ENCODE data around the gene TLCD2. TPM values are rescaled to one million over a fixed set of nuclear protein-coding genes. Genes with fewer than 3 reads are reported as not detected.

Gene TLCD2
- total and polyA plus RNA-seq, 2 experiments from 2014 or later: 0.70 to 1.4 TPM

- TF ChIP-seq STAT1 (IDR thresholded peaks at IDR 0.05; ENCODE audit: unreplicated experiment) (no peak), NANOG (IDR thresholded peaks at IDR 0.05; ENCODE audit: borderline replicate concordance) (no peak), ZNF462 (CRISPR knock-in tag; IDR thresholded peaks at IDR 0.05) (no peak), CREB1 (CRISPR knock-in tag; IDR thresholded peaks at IDR 0.05; ENCODE audit: low read depth) (no peak)
Observed at GRCh38 chr17:1697681-1698080, 12.5 kb downstream of the TLCD2 start (continued).

- no peaks in the 10 kb centered on the region for H3K79me2 ChIP-seq (replicated peaks; ENCODE audit: insufficient read depth)
- H3K27me3 Mint-ChIP-seq (ENCODE audit: insufficient read depth, low read depth, poor library complexity): peaks cover 13% of the 10 kb centered on the region
- H4K20me1 ChIP-seq (replicated peaks; ENCODE audit: insufficient read depth): no peaks in the 10 kb centered on the region
- no peak overlapping the region for H3K4me3 Mint-ChIP-seq
- no peak for ATAC-seq
- no peak overlapping the region for H3K27ac Mint-ChIP-seq
- peaks cover 25% of the 10 kb centered on the region for H3K9me3 Mint-ChIP-seq
- H3F3A ChIP-seq (replicated peaks; ENCODE audit: low read depth): no peaks in the 10 kb centered on the region
- H2AFZ ChIP-seq: no peak overlapping the region
- H3K9me2 ChIP-seq (ENCODE audit: insufficient read depth): no peaks in the 10 kb centered on the region; the same call in 1 of the 2 replicates
- H3K4me1 Mint-ChIP-seq: no peaks in the 10 kb centered on the region; the same call in 2 of the 3 replicates
- H3K36me3 Mint-ChIP-seq (ENCODE audit: low read depth): peaks cover 12% of the 10 kb centered on the region
- no peaks in the 10 kb centered on the region for H3K4me1 ChIP-seq (ENCODE audit: insufficient read depth)
- no peak for DNase-seq (ENCODE audit: low spot score)
- H3K4me2 ChIP-seq: no peak overlapping the region
- H3K4me3 ChIP-seq: no peak overlapping the region
- H3K27me3 ChIP-seq (ENCODE audit: insufficient read depth): no peaks in the 10 kb centered on the region
- no peak overlapping the region for H3K27ac ChIP-seq (ENCODE audit: low read depth)
- no peaks in the 10 kb centered on the region for H3K36me3 ChIP-seq (ENCODE audit: insufficient read depth)
- TF ChIP-seq ETS1 (IDR thresholded peaks at IDR 0.05) (no peak), ZNF331 (CRISPR knock-in tag; IDR thresholded peaks at IDR 0.05; ENCODE audit: low read depth) (no peak), ZNF114 (CRISPR knock-in tag; IDR thresholded peaks at IDR 0.05) (no peak), NANOG (IDR thresholded peaks at IDR 0.05; ENCODE audit: borderline replicate concordance) (no peak), EZH2 (IDR thresholded peaks at IDR 0.05; ENCODE audit: low read depth, unreplicated experiment) (no peak), CREB1 (CRISPR knock-in tag; IDR thresholded peaks at IDR 0.05; ENCODE audit: low read depth) (no peak)
- TF ChIP-seq, protein P1, sequence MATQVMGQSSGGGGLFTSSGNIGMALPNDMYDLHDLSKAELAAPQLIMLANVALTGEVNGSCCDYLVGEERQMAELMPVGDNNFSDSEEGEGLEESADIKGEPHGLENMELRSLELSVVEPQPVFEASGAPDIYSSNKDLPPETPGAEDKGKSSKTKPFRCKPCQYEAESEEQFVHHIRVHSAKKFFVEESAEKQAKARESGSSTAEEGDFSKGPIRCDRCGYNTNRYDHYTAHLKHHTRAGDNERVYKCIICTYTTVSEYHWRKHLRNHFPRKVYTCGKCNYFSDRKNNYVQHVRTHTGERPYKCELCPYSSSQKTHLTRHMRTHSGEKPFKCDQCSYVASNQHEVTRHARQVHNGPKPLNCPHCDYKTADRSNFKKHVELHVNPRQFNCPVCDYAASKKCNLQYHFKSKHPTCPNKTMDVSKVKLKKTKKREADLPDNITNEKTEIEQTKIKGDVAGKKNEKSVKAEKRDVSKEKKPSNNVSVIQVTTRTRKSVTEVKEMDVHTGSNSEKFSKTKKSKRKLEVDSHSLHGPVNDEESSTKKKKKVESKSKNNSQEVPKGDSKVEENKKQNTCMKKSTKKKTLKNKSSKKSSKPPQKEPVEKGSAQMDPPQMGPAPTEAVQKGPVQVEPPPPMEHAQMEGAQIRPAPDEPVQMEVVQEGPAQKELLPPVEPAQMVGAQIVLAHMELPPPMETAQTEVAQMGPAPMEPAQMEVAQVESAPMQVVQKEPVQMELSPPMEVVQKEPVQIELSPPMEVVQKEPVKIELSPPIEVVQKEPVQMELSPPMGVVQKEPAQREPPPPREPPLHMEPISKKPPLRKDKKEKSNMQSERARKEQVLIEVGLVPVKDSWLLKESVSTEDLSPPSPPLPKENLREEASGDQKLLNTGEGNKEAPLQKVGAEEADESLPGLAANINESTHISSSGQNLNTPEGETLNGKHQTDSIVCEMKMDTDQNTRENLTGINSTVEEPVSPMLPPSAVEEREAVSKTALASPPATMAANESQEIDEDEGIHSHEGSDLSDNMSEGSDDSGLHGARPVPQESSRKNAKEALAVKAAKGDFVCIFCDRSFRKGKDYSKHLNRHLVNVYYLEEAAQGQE (IDR thresholded peaks at IDR 0.05; ENCODE audit: unreplicated experiment): no peak
- TF ChIP-seq, protein P2, sequence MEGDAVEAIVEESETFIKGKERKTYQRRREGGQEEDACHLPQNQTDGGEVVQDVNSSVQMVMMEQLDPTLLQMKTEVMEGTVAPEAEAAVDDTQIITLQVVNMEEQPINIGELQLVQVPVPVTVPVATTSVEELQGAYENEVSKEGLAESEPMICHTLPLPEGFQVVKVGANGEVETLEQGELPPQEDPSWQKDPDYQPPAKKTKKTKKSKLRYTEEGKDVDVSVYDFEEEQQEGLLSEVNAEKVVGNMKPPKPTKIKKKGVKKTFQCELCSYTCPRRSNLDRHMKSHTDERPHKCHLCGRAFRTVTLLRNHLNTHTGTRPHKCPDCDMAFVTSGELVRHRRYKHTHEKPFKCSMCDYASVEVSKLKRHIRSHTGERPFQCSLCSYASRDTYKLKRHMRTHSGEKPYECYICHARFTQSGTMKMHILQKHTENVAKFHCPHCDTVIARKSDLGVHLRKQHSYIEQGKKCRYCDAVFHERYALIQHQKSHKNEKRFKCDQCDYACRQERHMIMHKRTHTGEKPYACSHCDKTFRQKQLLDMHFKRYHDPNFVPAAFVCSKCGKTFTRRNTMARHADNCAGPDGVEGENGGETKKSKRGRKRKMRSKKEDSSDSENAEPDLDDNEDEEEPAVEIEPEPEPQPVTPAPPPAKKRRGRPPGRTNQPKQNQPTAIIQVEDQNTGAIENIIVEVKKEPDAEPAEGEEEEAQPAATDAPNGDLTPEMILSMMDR (conservative IDR thresholded peaks at IDR 0.05; ENCODE audit: low read depth in 2 of 2): no peak
Observed at GRCh38 chr17:1695365-1695764, 14.8 kb downstream of the TLCD2 start.

Measured in GM23338 (cell line).